ENCODE results near the gene PER2.

DNA sequence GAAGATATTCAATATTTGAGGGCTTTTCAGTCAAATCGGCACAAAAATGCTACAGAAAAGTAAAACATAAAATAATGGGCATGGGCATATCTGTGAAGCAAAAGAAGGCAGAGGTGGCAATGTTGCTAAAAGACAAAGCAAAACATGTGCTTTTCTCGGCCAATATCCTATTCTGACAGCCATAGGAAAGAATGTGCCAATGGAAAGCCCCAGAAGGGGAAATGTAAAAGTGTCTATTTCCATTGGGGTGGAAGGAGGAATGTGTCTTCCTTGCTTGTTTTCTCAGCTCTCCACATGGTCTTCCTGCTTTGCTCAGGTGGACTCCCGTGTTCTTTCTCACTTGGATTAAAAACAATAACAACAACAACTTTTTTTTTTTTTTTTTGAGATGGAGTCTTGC lies 13.7 kb upstream of the PER2 start:
- TF ChIP-seq CHD1 (IDR thresholded peaks at IDR 0.05; ENCODE audit: low read depth, low read length), result no peak
- TF ChIP-seq, protein P1, sequence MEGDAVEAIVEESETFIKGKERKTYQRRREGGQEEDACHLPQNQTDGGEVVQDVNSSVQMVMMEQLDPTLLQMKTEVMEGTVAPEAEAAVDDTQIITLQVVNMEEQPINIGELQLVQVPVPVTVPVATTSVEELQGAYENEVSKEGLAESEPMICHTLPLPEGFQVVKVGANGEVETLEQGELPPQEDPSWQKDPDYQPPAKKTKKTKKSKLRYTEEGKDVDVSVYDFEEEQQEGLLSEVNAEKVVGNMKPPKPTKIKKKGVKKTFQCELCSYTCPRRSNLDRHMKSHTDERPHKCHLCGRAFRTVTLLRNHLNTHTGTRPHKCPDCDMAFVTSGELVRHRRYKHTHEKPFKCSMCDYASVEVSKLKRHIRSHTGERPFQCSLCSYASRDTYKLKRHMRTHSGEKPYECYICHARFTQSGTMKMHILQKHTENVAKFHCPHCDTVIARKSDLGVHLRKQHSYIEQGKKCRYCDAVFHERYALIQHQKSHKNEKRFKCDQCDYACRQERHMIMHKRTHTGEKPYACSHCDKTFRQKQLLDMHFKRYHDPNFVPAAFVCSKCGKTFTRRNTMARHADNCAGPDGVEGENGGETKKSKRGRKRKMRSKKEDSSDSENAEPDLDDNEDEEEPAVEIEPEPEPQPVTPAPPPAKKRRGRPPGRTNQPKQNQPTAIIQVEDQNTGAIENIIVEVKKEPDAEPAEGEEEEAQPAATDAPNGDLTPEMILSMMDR (conservative IDR thresholded peaks at IDR 0.05; ENCODE audit: low read depth, low read length), result no peak

Measured in IMR-90 (cell line).